ENCODE measurements around the gene PRDX1. TPM values are rescaled to one million over a fixed set of nuclear protein-coding genes. Genes with fewer than 3 reads are reported as not detected.
"Not testable (repeated sequence)": the region's sequence is repeated elsewhere in the genome, so short reads cannot be mapped to it uniquely, and the experiment has no call there.

Gene PRDX1
- total RNA-seq, 2 donors from 2014 or later = 196 to 246 TPM

DNA sequence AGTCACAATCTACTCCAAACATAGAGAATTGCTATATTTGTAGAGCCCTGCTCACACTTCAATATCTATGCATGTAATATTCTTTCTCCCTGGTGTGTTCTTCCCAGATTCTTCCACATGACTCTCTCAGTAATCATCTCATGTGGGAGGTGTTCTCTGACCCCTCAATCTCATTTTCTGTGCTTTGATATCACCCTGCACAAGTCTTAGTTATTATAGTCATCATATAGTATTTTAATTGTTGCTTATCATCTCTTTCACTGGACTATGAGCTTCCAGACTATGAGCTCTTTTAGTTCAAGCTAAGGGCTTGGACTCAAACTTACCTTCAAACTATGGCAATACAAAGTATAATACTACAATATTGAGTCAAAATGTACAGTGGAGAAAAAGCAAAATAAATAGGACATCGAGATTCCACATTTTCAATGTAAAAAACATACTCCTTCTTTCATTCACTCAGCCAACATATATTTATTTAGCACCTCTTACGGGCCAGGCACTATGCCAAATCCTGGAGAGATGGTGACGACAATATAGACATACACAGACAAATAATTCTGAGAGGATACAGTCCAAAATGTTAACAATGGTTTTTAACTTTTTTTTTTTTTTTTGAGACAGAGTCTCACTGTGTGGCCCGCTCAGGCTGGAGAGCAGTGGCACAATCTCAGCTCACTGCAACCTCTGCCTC is 43.4 kb downstream of the PRDX1 start:
- TF ChIP-seq, protein P1, sequence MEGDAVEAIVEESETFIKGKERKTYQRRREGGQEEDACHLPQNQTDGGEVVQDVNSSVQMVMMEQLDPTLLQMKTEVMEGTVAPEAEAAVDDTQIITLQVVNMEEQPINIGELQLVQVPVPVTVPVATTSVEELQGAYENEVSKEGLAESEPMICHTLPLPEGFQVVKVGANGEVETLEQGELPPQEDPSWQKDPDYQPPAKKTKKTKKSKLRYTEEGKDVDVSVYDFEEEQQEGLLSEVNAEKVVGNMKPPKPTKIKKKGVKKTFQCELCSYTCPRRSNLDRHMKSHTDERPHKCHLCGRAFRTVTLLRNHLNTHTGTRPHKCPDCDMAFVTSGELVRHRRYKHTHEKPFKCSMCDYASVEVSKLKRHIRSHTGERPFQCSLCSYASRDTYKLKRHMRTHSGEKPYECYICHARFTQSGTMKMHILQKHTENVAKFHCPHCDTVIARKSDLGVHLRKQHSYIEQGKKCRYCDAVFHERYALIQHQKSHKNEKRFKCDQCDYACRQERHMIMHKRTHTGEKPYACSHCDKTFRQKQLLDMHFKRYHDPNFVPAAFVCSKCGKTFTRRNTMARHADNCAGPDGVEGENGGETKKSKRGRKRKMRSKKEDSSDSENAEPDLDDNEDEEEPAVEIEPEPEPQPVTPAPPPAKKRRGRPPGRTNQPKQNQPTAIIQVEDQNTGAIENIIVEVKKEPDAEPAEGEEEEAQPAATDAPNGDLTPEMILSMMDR (IDR thresholded peaks at IDR 0.05) = no peak
- no peak overlapping the region for H3K4me3 ChIP-seq
- DNase-seq (ENCODE audit: low spot score) (no peak), ATAC-seq (ENCODE audit: insufficient number of reproducible peaks, low FRiP score, low read depth) (no peak)
- no peaks in the 10 kb centered on the region for H3K36me3 ChIP-seq
- H3K9me3 ChIP-seq = no peaks in the 10 kb centered on the region
- H3K4me1 ChIP-seq (ENCODE audit: control insufficient read depth in 1 of 2, low read depth in 2 of 2) = no peaks in the 10 kb centered on the region
- no peak overlapping the region for H3K27ac ChIP-seq
- no peaks in the 10 kb centered on the region for H3K27me3 ChIP-seq (replicated peaks; ENCODE audit: insufficient read depth)

DNA sequence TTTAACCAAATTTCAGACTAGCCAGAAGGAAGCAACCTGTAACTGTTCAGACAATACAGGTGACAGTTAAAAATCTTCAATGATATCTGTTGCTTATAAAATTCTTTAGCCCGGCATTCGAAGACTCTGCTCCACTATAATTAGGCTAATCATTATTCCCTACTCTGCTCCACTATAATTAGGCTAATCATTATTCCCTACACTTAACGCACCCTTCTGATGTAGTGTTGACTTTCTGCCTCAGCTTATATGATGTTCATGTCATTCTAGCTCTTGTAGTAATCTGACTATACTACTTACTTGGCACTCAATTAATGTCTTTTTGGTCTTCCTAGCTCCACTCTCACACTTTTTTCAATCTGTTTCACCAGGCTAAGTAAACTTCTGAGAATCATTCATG is 44.0 kb downstream of the PRDX1 start:
- Histone ChIP-seq H3K4me1 (ENCODE audit: control insufficient read depth in 1 of 2, low read depth in 2 of 2) (no peaks in the 10 kb centered on the region), H3K27ac (no peak overlapping the region), H3K27me3 (replicated peaks; ENCODE audit: insufficient read depth) (no peaks in the 10 kb centered on the region), H3K9me3 (no peaks in the 10 kb centered on the region), H3K4me3 (no peak overlapping the region), H3K36me3 (no peaks in the 10 kb centered on the region)
- TF ChIP-seq, protein P1 (IDR thresholded peaks at IDR 0.05) = no peak
- DNase-seq (ENCODE audit: low spot score) = no peak
- ATAC-seq (ENCODE audit: insufficient number of reproducible peaks, low FRiP score, low read depth) = no peak

DNA sequence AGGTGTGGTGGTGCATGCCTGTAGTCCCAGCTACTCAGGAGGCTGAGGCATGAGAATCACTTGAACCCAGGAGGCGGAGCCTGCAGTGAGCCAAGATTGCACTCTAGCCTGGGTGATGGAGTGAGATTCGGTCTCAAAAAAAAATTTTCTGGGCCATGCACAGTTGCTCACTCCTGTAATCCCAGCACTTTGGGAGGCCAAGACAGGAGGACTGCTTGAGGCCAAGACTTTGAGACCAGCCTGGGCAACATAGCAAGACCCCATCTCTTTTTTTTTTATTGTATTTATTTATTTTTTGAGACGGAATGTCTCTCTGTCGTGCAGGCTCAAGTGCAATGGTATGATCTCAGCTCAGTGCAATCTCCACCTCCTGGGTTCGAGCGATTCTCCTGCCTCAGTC is 47.5 kb downstream of the PRDX1 start:
- not testable (repeated sequence) for H3K9me3 ChIP-seq; H3K4me3 ChIP-seq; H3K27me3 ChIP-seq (replicated peaks; ENCODE audit: insufficient read depth); H3K36me3 ChIP-seq; ATAC-seq (ENCODE audit: insufficient number of reproducible peaks, low FRiP score, low read depth); DNase-seq (ENCODE audit: low spot score); H3K4me1 ChIP-seq (ENCODE audit: control insufficient read depth in 1 of 2, low read depth in 2 of 2); H3K27ac ChIP-seq

DNA sequence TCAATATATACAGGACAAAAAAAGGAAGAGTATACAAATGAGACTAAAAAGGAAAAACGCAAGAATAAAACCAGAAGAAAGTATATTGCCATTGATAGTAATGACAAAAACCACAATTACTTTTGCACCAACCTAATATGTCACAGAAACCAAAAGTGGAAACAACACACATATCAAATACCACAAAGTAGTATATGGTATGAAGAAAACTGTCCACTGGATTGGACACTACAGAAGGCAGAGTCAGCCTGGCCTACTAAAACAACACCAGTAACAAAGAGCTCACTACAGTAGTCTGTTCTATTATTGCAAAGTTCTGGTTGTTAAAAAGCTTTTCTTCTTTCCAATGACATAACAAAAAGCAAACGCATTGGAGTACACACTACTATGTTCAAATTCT is 48.4 kb downstream of the PRDX1 start:
- no peaks in the 10 kb centered on the region for H3K27me3 ChIP-seq (replicated peaks; ENCODE audit: insufficient read depth)
- H3K4me1 ChIP-seq (ENCODE audit: control insufficient read depth in 1 of 2, low read depth in 2 of 2) = no peaks in the 10 kb centered on the region
- H3K9me3 ChIP-seq = no peaks in the 10 kb centered on the region
- no peak overlapping the region for H3K27ac ChIP-seq
- no peak for DNase-seq (ENCODE audit: low spot score)
- no peaks in the 10 kb centered on the region for H3K36me3 ChIP-seq
- no peak overlapping the region for H3K4me3 ChIP-seq
- TF ChIP-seq, protein P1 (IDR thresholded peaks at IDR 0.05) = no peak
- no peak for ATAC-seq (ENCODE audit: insufficient number of reproducible peaks, low FRiP score, low read depth)

DNA sequence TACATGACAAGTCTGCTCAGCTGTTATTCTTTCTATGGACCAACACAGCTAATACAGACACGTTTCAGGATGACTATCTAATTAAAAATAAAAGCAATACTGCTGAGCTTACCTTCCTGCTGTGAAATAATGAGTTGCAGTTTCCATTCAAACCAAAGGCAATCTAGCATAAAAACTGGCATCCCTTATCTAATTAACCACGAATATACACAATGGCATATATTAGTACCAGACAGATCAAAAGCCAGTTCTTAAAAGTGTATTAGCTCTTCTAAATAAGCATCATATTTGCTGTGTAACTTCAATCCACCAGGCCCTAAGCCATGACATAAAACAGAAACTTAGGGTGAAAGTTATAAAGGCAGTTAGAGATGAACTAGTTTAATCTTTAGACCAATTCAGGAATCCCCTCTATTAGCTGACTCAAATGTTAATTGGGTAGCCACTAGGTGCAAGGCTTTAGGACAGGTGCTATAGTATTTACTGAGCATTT is 51.3 kb downstream of the PRDX1 start:
- DNase-seq (ENCODE audit: low spot score) = no peak
- Histone ChIP-seq H3K4me3 (no peak overlapping the region), H3K27ac (no peak overlapping the region), H3K4me1 (ENCODE audit: control insufficient read depth in 1 of 2, low read depth in 2 of 2) (no peaks in the 10 kb centered on the region), H3K36me3 (no peaks in the 10 kb centered on the region), H3K9me3 (no peaks in the 10 kb centered on the region), H3K27me3 (replicated peaks; ENCODE audit: insufficient read depth) (no peaks in the 10 kb centered on the region)
- no peak for ATAC-seq (ENCODE audit: insufficient number of reproducible peaks, low FRiP score, low read depth)
- TF ChIP-seq, protein P1 (IDR thresholded peaks at IDR 0.05) = no peak

DNA sequence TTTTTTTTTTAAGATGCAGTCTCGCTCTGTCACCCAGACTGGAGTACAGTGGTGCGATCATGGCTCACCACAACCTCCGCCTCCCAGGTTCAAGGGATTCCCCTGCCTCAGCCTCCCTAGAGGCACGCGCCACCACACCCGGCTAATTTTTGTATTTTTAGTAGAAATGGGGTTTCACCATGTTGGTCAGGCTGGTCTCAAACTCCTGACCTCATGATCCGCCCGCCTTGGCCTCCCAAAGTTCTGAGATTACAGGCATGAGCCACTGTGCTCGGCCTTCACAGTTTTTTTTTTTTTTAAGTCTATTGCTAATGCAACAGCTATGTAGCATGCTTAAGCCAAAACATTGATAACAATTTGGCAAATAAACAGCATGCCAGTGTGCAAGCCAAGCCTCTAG is 54.3 kb downstream of the PRDX1 start:
- H3K27me3 ChIP-seq (replicated peaks; ENCODE audit: insufficient read depth); H3K9me3 ChIP-seq; DNase-seq (ENCODE audit: low spot score); H3K27ac ChIP-seq; H3K36me3 ChIP-seq; ATAC-seq (ENCODE audit: insufficient number of reproducible peaks, low FRiP score, low read depth); H3K4me3 ChIP-seq; H3K4me1 ChIP-seq (ENCODE audit: control insufficient read depth in 1 of 2, low read depth in 2 of 2): not testable (repeated sequence)

Measured in thoracic aorta (tissue), 2 donors.